Tibial artery (tissue), 4 donors: Measurements from ENCODE around the gene RNF43.

Experiments used
- DNase-seq, 2 donors: peaks; one replicate each; pipeline ENCODE4 v3.0.0-alpha.2; 2019
- H3K27ac ChIP-seq, 2 donors: fragments of 200-600 bp; sonication (generic) in 1 of 2; 1 replicate in 1 of 2; 2 replicates in 1 of 2; pipeline ENCODE4 v1.5.1; 2018 to 2019; ENCODE audit warnings: mild to moderate bottlenecking in 1 of 2
- H3K27me3 ChIP-seq, 2 donors: fragments of 200-600 bp; sonication (generic) in 1 of 2; one replicate each; pipeline versions ENCODE4 v1.5.1 to v1.6.0; 2016 to 2019
- H3K36me3 ChIP-seq, 3 donors: fragments of 200-600 bp; sonication (generic) in 2 of 3; one replicate each; pipeline ENCODE4 v1.5.1; 2016 to 2019; ENCODE audit warnings: mild to moderate bottlenecking in 2 of 3
- H3K4me1 ChIP-seq, 4 donors: fragments of 200-600 bp; sonication (generic) in 2 of 4; 1 replicate in 3 of 4; 2 replicates in 1 of 4; pipeline ENCODE4 v1.5.1; 2016 to 2019
- H3K4me3 ChIP-seq, 2 donors: fragments of 200-600 bp; sonication (generic) in 1 of 2; 1 replicate in 1 of 2; 2 replicates in 1 of 2; pipeline ENCODE4 v1.5.1; 2018 to 2019; ENCODE audit warnings: mild to moderate bottlenecking in 2 of 2
- H3K9me3 ChIP-seq, 3 donors: fragments of 200-600 bp; sonication (generic) in 1 of 3; one replicate each; pipeline ENCODE4 v1.5.1; 2016 to 2019
- intact Hi-C: fragments of 100-400 bp; cut with DNase I; formaldehyde crosslinking; loops from one replicate; pipeline ENCODE4 v1.15.0; 2023; ENCODE audit warnings: low total_unique reads
- TF ChIP-seq, protein P1 (sequence below), 2 experiments: fragments of 200-600 bp in 1 of 2; fragments of 450-650 bp in 1 of 2; IDR thresholded peaks; one replicate each; pipeline ENCODE4 v1.5.1; 2017 to 2019; ENCODE audit warnings: antibody characterized with exemption in 2 of 2, mild to moderate bottlenecking in 1 of 2, moderate library complexity in 1 of 2

The RNF43 gene

DNA sequence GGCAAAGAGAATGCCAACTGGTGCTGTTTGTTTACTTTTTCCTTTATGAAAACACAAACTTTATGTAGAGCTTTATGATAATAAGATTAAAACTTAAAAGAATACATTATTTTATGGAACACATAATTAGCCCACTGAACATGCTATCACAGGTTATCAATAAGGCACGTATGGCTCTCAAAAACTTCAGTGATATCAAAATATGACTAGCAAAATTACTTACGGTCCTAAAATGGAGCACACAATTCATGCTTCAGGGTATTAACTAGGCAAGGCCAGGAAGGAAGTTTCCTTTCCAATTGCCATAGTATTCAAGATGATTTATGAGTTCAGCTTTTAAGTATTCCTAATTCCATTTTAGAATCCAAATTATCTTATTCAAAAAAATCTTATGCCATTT is 3.6 kb downstream of the RNF43 start:
- TF ChIP-seq, protein P1, sequence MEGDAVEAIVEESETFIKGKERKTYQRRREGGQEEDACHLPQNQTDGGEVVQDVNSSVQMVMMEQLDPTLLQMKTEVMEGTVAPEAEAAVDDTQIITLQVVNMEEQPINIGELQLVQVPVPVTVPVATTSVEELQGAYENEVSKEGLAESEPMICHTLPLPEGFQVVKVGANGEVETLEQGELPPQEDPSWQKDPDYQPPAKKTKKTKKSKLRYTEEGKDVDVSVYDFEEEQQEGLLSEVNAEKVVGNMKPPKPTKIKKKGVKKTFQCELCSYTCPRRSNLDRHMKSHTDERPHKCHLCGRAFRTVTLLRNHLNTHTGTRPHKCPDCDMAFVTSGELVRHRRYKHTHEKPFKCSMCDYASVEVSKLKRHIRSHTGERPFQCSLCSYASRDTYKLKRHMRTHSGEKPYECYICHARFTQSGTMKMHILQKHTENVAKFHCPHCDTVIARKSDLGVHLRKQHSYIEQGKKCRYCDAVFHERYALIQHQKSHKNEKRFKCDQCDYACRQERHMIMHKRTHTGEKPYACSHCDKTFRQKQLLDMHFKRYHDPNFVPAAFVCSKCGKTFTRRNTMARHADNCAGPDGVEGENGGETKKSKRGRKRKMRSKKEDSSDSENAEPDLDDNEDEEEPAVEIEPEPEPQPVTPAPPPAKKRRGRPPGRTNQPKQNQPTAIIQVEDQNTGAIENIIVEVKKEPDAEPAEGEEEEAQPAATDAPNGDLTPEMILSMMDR (IDR thresholded peaks at IDR 0.05), result no peak
- H3K9me3 ChIP-seq, result no peaks in the 10 kb centered on the region
- H3K27ac ChIP-seq, result no peak overlapping the region
- H3K27me3 ChIP-seq, result peaks cover 0 to 5% of the 10 kb centered on the region in 2 donors
- intact Hi-C loops, result no loop called here
- no peak overlapping the region for H3K4me3 ChIP-seq
- peaks cover 0 to 10% (median 0%) of the 10 kb centered on the region in 4 donors for H3K4me1 ChIP-seq
- H3K36me3 ChIP-seq, result no peaks in the 10 kb centered on the region
- no peak for DNase-seq

DNA sequence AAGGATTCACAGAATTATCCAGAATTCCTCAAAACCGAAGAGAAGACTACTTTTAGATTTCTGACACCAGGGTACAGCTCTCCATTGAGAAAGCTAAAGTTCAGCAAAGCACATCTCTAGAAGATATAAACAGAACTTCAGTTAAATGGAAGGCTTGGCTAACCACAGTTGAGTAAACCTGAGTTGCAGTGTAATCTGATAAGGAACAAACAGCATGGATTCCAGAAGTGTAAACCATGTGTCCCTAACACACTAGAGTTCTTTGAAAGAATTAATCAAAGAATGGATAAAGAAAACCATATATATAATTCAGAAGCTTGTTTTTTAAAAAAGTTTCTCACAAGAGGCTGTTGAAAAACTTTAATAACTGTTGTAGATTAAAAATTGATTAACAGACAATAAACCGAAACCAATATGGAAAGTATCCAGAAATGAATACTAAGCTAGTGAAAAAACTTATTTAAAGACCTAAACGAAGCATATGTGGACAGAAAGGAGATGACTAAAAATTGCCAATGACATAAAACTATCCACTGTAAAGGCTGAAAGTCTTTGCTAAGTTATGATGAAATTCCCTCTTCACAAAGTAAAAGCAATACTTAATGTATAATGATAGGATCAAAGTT is 4.3 kb downstream of the RNF43 start:
- no peaks in the 10 kb centered on the region for H3K36me3 ChIP-seq
- TF ChIP-seq, protein P1 (IDR thresholded peaks at IDR 0.05), result no peak
- peaks cover 0 to 5% of the 10 kb centered on the region in 2 donors for H3K27me3 ChIP-seq
- H3K4me3 ChIP-seq, result no peak overlapping the region
- no peak overlapping the region for H3K27ac ChIP-seq
- DNase-seq, result no peak
- peaks cover 0 to 10% (median 0%) of the 10 kb centered on the region in 4 donors for H3K4me1 ChIP-seq
- intact Hi-C loops, result no loop called here
- H3K9me3 ChIP-seq, result no peaks in the 10 kb centered on the region

DNA sequence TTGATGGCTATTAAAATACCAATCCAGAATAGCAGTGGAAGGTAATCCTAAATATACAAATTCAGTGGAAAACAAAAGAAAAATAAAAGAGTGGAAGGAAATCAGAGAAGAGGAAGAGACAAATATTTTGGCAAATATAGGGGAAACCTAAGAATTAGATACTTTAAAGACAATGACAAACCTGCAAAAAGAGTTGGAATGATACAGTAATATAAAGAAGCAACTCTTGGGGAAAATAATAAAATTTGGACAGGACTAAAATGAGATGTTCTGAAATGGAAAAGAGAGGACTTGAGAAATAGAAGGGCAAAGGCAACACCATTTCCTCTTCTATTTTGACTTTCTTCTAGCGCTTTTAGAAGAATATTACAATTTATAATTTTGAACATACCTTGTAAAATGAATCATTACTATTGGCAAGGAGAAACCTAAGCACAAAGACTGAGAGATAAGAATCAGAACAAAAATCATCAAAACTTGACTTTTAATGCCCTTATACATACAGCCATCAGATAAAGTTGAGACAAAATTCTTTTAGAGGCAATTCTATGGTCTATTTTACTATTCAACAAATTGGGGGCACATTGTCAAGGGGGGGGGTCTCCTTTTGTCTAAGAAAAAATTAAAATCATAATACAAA is 5.2 kb downstream of the RNF43 start:
- Histone ChIP-seq H3K4me1 (peaks cover 0 to 3% (median 0%) of the 10 kb centered on the region in 4 donors), H3K36me3 (no peaks in the 10 kb centered on the region), H3K27ac (no peak overlapping the region), H3K27me3 (peaks cover 0 to 5% of the 10 kb centered on the region in 2 donors), H3K4me3 (no peak overlapping the region), H3K9me3 (no peaks in the 10 kb centered on the region)
- intact Hi-C loops, result no loop called here
- DNase-seq, result no peak
- TF ChIP-seq, protein P1 (IDR thresholded peaks at IDR 0.05), result no peak

DNA sequence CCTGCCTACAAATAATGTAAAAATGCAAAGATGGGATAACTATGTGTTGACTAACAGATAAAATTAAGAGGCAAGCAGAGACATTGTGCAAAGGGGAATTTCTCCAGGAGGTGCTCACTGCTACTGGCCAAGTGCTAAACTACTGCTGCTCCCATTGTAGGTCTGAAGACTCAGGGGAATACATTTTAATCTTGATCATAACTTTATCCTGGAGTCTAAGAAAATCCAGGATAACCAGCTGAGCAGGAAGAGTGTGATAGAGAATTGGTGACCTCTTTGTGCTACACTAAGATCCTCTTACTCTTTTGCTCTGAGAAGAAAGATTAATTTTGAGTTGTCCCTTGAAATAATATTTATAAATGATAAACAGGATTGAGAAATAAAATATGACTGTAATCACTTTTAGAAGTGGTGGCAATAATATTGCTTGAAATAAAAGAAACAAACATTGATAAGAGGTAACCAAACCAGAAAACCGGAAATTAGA is 5.9 kb downstream of the RNF43 start:
- TF ChIP-seq, protein P1 (IDR thresholded peaks at IDR 0.05), result no peak
- no peak overlapping the region for H3K27ac ChIP-seq
- DNase-seq, result no peak
- no peaks in the 10 kb centered on the region for H3K9me3 ChIP-seq
- no peaks in the 10 kb centered on the region for H3K4me1 ChIP-seq
- H3K4me3 ChIP-seq, result no peak overlapping the region
- H3K36me3 ChIP-seq, result no peaks in the 10 kb centered on the region
- intact Hi-C loops, result no loop called here
- H3K27me3 ChIP-seq, result peaks cover 0 to 5% of the 10 kb centered on the region in 2 donors

DNA sequence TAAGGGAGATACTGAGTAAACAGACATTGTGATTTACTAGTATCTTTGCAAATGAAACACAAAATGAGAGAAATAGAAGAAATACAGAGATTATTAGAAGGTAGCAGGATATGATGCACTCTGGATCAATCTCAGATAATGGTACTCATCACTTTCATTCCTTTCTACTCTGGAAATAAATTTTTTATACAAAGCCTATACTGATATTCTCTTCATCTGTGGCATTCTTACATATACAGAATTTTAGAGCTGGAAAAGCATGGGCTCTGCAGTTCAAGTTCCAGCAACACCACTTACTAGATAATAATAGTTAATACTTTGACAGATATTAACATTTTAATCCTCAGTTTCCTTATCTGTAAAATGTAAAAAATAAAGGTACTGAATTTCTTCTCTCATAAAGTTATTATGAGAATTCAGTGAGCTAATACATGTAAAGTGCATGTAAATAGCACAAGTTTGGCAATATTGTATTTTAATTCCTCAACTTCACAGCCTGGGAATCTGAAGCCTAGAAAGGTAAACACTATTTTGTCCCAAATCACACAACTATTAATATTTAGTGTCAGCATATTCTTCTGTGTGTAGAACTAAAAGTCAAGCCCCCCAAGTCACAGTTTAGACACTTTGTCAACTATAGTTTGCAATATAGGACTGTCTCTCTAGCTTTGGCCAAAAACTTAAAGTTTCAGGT is 6.5 kb downstream of the RNF43 start:
- H3K9me3 ChIP-seq, result no peaks in the 10 kb centered on the region
- H3K27ac ChIP-seq, result no peak overlapping the region
- DNase-seq, result no peak
- intact Hi-C loops, result no loop called here
- TF ChIP-seq, protein P1 (IDR thresholded peaks at IDR 0.05), result no peak
- no peaks in the 10 kb centered on the region for H3K36me3 ChIP-seq
- peaks cover 0 to 5% of the 10 kb centered on the region in 2 donors for H3K27me3 ChIP-seq
- no peak overlapping the region for H3K4me3 ChIP-seq
- H3K4me1 ChIP-seq, result no peaks in the 10 kb centered on the region
